Astrocyte of the cerebellum (primary cell): ENCODE data around the gene CNTNAP2.
A peak's percentile ranks its signal among the peaks of the same experiment; 100 is the strongest.

Experiments
- DNase-seq: peaks from one replicate; pipeline ENCODE4 v3.0.0-alpha.2; 2011; ENCODE audit warnings: low read depth
- H3K4me3 ChIP-seq: 2 replicates; pipeline ENCODE4 v1.5.1; 2011; ENCODE audit warnings: mild to moderate bottlenecking, low read depth, low read length, moderate library complexity
- in situ Hi-C: cut with HindIII; loops from 2 replicates; pipeline ENCODE4 v1.10.0; 2017; ENCODE audit warnings: low sequenced_read_pairs
- TF ChIP-seq, protein P1 (sequence below): IDR thresholded peaks from 2 replicates; pipeline ENCODE4 v1.5.1; 2012; ENCODE audit warnings: low read length, low read depth, moderate library complexity, mild to moderate bottlenecking; ENCODE audit errors: missing control alignments

The CNTNAP2 gene

DNA sequence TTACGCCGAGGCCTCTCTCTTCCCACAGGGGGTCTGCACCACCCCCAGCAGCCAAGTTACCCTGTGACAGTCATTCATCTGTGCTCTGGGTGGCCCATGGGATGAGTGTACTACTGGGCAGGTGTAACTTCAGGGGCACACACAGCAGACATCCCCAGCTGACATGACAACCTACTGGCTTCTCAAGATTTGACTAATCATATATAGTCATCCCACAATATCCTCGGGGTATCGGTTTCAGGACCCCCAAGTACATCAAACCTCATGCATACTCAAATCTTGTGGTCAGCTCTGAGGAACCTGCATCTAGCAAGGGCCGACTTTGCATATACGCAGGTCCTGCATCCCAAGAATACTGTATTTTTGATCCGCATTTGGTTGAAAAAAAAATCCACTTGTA, 2137.0 kb downstream of the CNTNAP2 start:
- no peak overlapping the region for H3K4me3 ChIP-seq
- in situ Hi-C loops, result no loop called here
- TF ChIP-seq, protein P1, sequence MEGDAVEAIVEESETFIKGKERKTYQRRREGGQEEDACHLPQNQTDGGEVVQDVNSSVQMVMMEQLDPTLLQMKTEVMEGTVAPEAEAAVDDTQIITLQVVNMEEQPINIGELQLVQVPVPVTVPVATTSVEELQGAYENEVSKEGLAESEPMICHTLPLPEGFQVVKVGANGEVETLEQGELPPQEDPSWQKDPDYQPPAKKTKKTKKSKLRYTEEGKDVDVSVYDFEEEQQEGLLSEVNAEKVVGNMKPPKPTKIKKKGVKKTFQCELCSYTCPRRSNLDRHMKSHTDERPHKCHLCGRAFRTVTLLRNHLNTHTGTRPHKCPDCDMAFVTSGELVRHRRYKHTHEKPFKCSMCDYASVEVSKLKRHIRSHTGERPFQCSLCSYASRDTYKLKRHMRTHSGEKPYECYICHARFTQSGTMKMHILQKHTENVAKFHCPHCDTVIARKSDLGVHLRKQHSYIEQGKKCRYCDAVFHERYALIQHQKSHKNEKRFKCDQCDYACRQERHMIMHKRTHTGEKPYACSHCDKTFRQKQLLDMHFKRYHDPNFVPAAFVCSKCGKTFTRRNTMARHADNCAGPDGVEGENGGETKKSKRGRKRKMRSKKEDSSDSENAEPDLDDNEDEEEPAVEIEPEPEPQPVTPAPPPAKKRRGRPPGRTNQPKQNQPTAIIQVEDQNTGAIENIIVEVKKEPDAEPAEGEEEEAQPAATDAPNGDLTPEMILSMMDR, result no peak
- no peak for DNase-seq

DNA sequence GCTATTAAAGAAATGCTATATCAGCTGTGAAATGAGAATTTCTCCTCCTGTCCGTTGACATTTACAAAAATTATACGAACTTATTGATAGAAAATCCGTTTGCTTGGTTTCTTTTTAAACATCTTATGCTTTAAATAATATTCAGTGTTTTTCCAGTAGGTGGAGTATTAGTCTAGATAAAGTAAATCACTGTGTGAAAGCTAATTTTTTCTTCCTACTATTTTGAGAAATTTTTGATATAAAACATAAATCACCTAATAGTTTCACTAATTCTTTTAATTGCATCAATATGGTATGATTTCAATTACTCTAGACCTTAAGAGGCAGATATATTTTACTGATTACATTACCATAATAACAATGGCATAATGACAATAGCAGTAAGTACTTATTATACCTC, 2138.7 kb downstream of the CNTNAP2 start:
- H3K4me3 ChIP-seq, result no peak overlapping the region
- TF ChIP-seq, protein P1, result no peak
- in situ Hi-C loops, result no loop called here
- no peak for DNase-seq

DNA sequence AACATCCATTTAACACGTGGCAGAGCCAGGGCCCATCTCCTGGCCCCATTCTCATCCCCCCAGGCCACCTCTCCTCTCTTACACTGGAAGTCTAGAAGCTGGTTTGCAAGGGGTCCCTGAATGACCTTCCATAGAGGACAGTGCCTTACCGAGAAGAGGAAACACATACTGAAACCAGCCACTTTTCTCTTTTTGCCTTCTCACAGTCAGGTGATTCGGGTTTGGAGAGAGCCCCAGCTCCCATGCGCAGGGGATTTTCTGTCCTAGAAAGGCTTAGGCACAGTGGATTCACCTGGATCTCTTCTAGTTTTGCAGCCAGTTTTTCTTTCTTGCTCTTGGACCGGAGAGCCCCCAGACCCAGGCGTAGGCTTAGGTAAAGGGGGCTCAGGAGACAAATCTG, 2139.8 kb downstream of the CNTNAP2 start:
- in situ Hi-C loops, result no loop called here
- no peak overlapping the region for H3K4me3 ChIP-seq

DNA sequence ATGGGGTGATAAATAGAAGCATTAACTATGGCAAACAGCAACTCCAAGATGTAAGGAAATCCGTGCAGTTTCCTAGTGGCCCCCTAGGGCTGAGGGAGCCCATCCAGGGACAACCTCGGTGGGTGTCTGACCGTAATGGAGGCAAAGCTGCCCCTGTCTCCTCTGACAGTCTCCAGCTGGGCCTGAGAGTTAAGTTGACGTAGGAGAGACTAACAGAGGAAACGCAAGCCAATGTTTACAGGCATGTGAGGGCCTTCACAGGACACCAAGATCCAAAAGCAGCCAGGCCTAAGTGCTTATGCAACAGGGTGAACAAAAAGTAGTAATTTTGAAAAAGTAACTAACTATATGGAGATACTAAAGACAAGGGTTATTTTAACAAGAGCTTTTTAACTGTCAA, 2144.0 kb downstream of the CNTNAP2 start:
- TF ChIP-seq, protein P1, result no peak
- in situ Hi-C loops, result no loop called here
- no peak for DNase-seq

More for the DNA sequence above, 2139.8 kb downstream of the CNTNAP2 start:
- TF ChIP-seq, protein P1, result no peak
- DNase-seq, result no peak

DNA sequence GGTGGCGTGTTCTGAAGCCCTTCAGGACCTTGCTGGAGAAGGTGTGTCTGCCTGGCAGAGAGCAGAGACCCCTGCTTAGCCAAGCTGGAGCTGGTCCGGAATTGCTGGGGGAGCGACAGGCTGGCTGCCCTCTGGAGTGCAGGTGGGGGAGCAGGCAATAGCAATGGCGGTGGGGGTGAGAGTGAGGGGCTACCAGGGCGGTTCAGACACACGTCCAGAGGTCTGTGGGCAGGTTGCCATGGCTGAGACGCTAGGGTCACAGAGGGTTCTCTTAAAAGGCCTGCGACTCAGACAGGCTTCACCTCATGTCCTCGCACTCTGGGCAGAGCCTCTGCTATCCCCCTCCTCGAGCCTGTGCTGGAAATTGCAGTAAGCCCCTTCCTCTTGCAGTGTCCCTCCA, 2144.9 kb downstream of the CNTNAP2 start:
- TF ChIP-seq, protein P1, result no peak
- in situ Hi-C loops, result no loop called here
- no peak for DNase-seq
- H3K4me3 ChIP-seq, result no peak overlapping the region

More for the DNA sequence above, 2144.0 kb downstream of the CNTNAP2 start:
- H3K4me3 ChIP-seq, result no peak overlapping the region

DNA sequence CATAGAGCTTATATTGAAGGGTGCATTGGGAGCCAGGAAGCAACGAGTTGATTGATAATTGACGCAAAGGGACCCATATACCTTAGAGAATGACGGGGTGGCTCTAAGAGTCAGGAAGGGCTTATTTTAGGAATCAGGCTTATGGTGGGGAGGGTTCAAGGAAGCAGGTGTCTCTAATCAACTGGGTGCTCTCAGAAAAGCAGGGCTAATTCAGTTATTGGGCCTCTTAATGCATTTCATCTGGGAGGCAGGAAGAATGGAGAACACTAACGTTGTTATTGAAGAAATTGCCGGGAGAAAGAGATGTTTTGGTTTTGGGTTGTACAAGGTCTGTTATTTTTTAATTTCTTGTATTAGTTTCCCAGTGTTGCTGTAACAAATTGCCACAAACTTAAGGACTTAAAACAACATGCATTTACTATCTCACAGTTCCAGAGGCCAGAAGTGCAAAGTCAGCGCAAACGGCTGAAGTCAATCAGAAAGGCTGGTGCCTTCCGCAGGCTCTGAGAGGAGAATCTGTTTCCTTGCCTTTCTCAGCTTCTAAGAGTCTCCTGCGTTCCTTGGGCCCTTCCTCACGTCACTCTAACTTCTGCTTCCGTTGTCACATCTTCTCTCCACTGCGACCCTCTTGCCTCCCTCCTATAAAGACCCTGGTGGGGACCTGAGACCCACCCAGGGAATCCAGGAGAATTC, 2145.5 kb downstream of the CNTNAP2 start:
- TF ChIP-seq, protein P1, result no peak

DNA sequence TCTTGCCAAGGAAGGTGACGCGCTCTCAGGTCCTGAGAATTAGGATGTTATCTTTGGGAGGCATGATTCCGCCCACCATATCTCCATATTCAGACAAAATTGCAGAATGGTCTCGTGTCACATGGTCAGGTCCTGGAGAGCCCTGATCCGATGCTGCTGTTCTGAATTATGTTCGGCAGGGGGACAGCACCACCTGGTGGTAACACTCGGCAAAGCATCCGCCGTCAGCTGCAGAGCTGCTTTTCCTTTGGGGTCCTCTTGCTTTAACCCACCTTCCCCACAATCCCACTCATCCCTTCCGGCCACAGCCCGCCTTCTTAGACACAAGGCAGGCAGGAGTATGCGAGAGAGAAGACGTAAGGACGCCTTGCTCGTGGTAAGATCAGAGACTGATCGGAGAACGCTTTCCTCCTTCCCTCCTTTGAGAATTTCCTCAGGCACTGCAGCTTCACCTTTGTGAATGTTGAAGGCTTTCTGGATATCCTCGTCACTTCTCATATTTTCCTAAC, 2146.2 kb downstream of the CNTNAP2 start:
- DNase-seq, result no peak
- in situ Hi-C loops, result no loop called here
- H3K4me3 ChIP-seq, result no peak overlapping the region
- TF ChIP-seq, protein P1, result peak; percentile 96

More for the DNA sequence above, 2145.5 kb downstream of the CNTNAP2 start:
- H3K4me3 ChIP-seq, result no peak overlapping the region
- in situ Hi-C loops, result no loop called here
- DNase-seq, result no peak
